Epithelial cell of esophagus (primary cell): ENCODE results near the gene CBLB.

Experiments
- DNase-seq: peaks from one replicate; pipeline ENCODE4 v3.0.0; 2010; ENCODE audit warnings: low read depth
- H3K4me3 ChIP-seq: 2 replicates; pipeline ENCODE4 v1.5.1; 2011; ENCODE audit warnings: mild to moderate bottlenecking, low read length, control low read depth
- TF ChIP-seq, protein P1 (sequence below): IDR thresholded peaks from 2 replicates; pipeline ENCODE4 v1.5.1; 2011; ENCODE audit warnings: low read depth, mild to moderate bottlenecking, low read length, control low read depth, inconsistent platforms; ENCODE audit not compliant: insufficient read depth; ENCODE audit errors: missing control alignments

Gene CBLB

DNA sequence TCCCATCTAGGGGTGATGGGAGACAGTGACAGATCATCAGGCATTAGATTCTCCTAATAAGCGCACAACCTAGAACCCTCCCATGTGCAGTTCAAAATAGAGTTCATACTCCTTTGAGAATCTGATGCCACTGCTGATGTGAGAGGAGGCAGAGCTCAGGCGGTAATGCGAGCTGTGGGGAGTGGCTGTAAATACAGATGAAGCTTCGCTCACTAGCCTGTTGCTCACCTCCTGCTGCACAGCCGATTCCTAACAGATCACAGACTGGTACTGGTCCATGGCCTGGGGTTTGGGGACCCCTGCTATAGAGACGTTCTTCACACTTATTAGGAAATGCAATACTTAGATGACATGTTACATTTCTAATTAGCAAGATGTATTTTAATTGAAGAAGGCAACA lies 154.4 kb downstream of the CBLB start:
- TF ChIP-seq, protein P1, sequence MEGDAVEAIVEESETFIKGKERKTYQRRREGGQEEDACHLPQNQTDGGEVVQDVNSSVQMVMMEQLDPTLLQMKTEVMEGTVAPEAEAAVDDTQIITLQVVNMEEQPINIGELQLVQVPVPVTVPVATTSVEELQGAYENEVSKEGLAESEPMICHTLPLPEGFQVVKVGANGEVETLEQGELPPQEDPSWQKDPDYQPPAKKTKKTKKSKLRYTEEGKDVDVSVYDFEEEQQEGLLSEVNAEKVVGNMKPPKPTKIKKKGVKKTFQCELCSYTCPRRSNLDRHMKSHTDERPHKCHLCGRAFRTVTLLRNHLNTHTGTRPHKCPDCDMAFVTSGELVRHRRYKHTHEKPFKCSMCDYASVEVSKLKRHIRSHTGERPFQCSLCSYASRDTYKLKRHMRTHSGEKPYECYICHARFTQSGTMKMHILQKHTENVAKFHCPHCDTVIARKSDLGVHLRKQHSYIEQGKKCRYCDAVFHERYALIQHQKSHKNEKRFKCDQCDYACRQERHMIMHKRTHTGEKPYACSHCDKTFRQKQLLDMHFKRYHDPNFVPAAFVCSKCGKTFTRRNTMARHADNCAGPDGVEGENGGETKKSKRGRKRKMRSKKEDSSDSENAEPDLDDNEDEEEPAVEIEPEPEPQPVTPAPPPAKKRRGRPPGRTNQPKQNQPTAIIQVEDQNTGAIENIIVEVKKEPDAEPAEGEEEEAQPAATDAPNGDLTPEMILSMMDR: no peak
- no peak for DNase-seq
- no peak overlapping the region for H3K4me3 ChIP-seq

DNA sequence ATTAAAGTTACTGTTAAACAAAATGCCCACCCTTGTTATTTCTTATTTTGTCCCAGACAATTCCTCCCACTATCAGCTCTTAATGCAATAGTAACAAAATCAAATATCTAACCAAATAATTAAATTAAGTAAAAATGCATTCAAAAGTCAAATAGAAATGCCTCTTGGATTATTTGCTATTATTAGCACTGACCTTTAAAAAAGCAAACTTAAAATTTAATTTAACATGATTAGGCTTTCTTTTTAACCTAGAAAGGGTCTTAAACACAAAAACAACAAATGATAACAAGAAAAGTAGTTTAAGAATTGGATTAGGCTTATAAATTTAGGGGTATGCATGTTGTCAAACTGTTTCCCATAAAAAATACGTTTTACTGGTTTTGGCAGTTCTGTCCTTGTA lies 159.8 kb downstream of the CBLB start:
- no peak overlapping the region for H3K4me3 ChIP-seq
- TF ChIP-seq, protein P1: no peak
- no peak for DNase-seq

DNA sequence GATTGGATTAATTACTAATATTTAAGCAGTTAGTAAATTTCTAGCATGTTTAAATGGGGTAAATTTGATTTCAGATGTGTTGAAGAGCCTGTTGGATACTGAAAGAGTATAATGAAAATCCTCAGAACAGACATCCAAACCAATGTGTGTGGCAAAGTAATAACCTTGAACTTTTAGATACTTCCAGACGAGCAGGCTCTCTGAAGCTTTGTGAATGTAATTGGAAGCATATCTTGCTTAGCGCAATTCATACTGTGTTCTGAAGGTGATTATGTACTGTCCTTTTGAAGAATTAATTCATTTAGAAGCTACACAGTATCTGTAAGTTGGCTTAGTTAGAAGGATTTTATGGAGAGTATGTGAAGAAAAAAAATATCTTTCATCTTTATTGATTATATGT lies 161.8 kb downstream of the CBLB start:
- H3K4me3 ChIP-seq: no peak overlapping the region
- no peak for DNase-seq
- TF ChIP-seq, protein P1: no peak

DNA sequence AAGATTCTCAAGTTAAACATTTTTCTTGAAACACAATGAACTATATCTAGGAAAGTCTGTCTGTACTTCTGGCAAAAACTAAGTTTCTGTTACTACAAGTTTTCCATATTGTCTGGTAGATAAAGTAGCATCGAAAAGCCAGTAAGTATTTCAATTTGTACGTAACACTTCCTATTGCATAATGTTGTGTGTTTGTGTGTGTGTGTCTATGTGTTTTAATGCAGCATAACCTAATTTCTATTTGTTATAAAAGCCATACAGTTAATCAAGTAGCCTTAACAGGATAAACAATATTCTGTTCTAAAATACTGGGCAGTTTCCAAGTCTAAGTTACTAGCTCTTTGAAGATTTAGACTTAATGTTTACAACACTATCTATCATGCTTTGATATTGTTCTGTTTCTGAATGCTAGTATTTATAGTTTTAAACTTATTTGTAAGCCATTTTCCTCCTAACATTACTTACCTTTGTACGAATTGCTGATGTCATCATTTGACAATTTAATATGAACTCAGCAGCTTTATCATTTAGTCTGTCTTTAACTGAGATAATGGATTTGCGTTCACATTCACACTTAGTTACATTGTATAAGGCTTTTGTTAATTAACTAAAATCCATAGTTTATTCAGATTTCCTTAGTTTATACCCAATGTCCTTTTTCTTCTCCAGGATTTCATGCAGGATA lies 163.9 kb downstream of the CBLB start:
- DNase-seq: no peak
- TF ChIP-seq, protein P1: no peak
- no peak overlapping the region for H3K4me3 ChIP-seq

DNA sequence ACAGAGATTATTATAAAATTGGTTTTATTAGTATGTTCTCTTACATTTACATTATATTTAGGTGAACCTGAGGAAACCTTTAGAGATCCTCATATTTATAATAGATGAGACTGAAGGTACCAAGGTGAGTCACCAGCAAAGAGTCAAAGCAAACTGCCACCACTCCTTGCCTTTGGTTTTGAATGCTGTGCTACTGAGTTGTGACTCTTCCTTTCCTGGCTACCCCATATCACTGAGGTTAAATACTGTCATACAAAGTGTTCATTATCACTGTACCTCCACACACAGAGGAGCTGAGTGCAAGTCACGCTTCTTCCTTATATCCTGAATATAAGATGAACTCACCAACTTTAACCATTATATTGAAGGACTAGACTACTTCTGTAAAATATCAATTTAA lies 168.2 kb downstream of the CBLB start:
- DNase-seq: no peak
- no peak overlapping the region for H3K4me3 ChIP-seq
- TF ChIP-seq, protein P1: no peak

DNA sequence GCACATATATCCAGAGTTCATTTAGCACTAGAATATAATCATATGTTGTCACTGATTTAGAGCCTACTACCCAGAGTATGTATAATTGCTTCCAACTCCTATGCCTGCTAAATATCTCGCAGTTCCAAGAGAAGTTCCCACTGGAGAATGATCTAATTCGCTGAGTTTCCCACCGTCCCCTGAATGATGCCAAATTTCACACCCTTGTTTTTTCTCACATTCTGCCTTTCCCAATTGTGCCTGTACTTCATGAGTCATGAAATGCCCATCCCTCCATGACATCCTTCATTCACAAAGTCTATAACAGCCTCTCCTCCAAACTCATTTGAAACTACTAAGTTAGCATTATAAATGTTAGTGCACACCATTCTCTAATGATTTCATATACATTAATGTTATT lies 177.2 kb downstream of the CBLB start:
- peak; percentile 3 for DNase-seq
- H3K4me3 ChIP-seq: no peak overlapping the region
- TF ChIP-seq, protein P1: no peak

DNA sequence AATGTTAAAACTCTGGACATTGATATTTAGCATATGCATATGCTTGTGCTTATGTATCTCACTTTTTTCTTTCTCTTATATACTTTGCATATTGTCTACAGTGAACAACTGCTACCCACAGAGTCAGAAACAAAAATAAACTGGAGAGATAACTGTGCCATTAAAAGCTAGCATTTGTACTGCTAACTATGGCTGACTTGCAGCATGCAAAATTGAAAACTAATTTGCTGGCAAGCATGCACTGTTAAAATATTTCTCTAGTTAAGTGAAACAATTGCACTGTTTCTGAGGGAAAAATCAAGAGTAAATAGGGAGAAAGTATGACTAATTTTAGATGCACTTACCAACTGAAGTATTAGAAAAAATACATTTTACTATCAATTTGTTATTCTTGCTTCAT lies 177.8 kb downstream of the CBLB start:
- no peak overlapping the region for H3K4me3 ChIP-seq
- DNase-seq: no peak
- TF ChIP-seq, protein P1: no peak
